ENCODE measurements around the gene TPTE2.
"Not testable (repeated sequence)": the region's sequence is repeated elsewhere in the genome, so short reads cannot be mapped to it uniquely, and the experiment has no call there.

Gene TPTE2

GRCh38 chr13:19587635-19588300, 26.4 kb upstream of the TPTE2 start:
- no peak for DNase-seq
- Mint-ChIP-seq H3K27ac (peak overlapping the region; percentile 95), H3K4me1 (ENCODE audit: low read depth) (peaks cover 23% of the 10 kb centered on the region), H3K9me3 (peaks cover 2% of the 10 kb centered on the region), H3K4me3 (peak overlapping the region; percentile 81), H3K27me3 (no peaks in the 10 kb centered on the region), H3K36me3 (ENCODE audit: low read depth) (peaks cover 7% of the 10 kb centered on the region)

- Mint-ChIP-seq H3K27me3 (no peaks in the 10 kb centered on the region), H3K9me3 (peaks cover 2% of the 10 kb centered on the region)
Observed at GRCh38 chr13:19586904-19587634, 25.7 kb upstream of the TPTE2 start.

GRCh38 chr13:19581675-19582074, 20.3 kb upstream of the TPTE2 start:
- Mint-ChIP-seq H3K9me3 (peaks cover 12% of the 10 kb centered on the region), H3K27ac (no peak overlapping the region), H3K36me3 (ENCODE audit: low read depth) (peaks cover 5% of the 10 kb centered on the region), H3K27me3 (peaks cover 7% of the 10 kb centered on the region), H3K4me3 (no peak overlapping the region), H3K4me1 (ENCODE audit: low read depth) (peaks cover 7% of the 10 kb centered on the region)
- no peak for DNase-seq

More at GRCh38 chr13:19586904-19587634, 25.7 kb upstream of the TPTE2 start:
- H3K4me1 Mint-ChIP-seq (ENCODE audit: low read depth), result peaks cover 23% of the 10 kb centered on the region
- H3K36me3 Mint-ChIP-seq (ENCODE audit: low read depth), result peaks cover 7% of the 10 kb centered on the region
- DNase-seq, result peak; percentile 85
- peak overlapping the region; percentile 81 for H3K4me3 Mint-ChIP-seq
- H3K27ac Mint-ChIP-seq, result peak overlapping the region; percentile 95

DNA sequence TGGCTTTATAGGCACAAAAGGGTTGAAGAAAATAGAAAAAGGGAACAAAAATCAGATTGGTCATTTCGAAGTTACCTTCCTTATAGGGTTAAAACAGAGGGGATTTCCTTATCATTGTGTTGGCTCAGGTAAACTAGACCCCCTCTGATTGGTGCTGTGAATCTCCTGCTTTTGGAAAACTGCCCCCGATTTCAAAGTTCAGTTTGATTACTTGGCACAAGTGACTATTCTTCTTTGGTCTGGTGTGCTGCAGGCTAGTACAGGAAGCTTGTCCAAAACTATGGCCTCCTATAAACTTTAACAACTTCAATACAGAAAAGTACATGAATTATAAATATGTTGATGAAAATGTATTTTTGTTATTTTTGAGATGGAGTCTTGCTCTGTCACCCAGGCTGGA, 13.9 kb upstream of the TPTE2 start:
- peaks cover 8% of the 10 kb centered on the region for H3K9me3 Mint-ChIP-seq
- H3K36me3 Mint-ChIP-seq (ENCODE audit: low read depth), result no peaks in the 10 kb centered on the region
- peaks cover 15% of the 10 kb centered on the region for H3K27me3 Mint-ChIP-seq
- no peaks in the 10 kb centered on the region for H3K4me1 Mint-ChIP-seq (ENCODE audit: low read depth)
- no peak for DNase-seq
- no peak overlapping the region for H3K27ac Mint-ChIP-seq
- H3K4me3 Mint-ChIP-seq, result no peak overlapping the region

DNA sequence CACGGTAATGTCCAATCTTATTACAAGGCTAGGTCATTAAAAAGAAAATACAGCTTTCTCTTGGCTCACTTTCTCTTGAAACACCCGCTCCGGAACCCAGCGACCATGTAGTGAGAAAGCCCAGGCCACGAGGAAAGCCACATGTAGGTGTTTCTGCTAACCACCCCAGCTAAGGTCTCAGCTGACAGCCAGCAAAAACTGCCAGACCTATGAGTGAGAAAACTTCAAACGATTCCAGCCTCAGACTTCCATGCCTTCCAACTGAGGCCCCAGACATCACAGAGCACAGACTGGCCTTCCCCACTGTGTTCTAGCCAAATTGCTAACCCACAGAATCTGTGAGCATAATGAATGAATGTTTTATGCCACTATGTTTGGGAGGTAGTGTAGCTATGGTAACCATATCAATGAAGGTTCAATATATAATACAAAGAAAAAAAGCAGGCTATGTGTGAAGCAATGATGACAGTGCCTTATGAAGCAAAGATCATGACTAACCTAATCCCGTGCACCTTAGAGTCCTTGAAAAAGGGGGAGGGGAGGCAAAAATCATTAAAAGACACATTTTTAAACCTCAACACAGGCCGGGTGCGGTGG, 11.9 kb upstream of the TPTE2 start:
- H3K9me3 Mint-ChIP-seq, result peaks cover 2% of the 10 kb centered on the region

GRCh38 chr13:19572280-19572679, 10.9 kb upstream of the TPTE2 start:
- H3K27me3 Mint-ChIP-seq, result peaks cover 8% of the 10 kb centered on the region
- no peak overlapping the region for H3K27ac Mint-ChIP-seq
- H3K4me1 Mint-ChIP-seq (ENCODE audit: low read depth), result no peaks in the 10 kb centered on the region
- H3K9me3 Mint-ChIP-seq, result peaks cover 2% of the 10 kb centered on the region
- DNase-seq, result no peak
- H3K4me3 Mint-ChIP-seq, result no peak overlapping the region
- no peaks in the 10 kb centered on the region for H3K36me3 Mint-ChIP-seq (ENCODE audit: low read depth)

More for the DNA sequence above, 11.9 kb upstream of the TPTE2 start:
- no peaks in the 10 kb centered on the region for H3K36me3 Mint-ChIP-seq (ENCODE audit: low read depth)
- no peak overlapping the region for H3K27ac Mint-ChIP-seq
- DNase-seq, result no peak
- peaks cover 8% of the 10 kb centered on the region for H3K27me3 Mint-ChIP-seq
- H3K4me3 Mint-ChIP-seq, result no peak overlapping the region
- H3K4me1 Mint-ChIP-seq (ENCODE audit: low read depth), result no peaks in the 10 kb centered on the region

- peaks cover 8% of the 10 kb centered on the region for H3K27me3 Mint-ChIP-seq
- no peak overlapping the region for H3K4me3 Mint-ChIP-seq
- no peak for DNase-seq
- H3K27ac Mint-ChIP-seq, result no peak overlapping the region
- no peaks in the 10 kb centered on the region for H3K36me3 Mint-ChIP-seq (ENCODE audit: low read depth)
- no peaks in the 10 kb centered on the region for H3K4me1 Mint-ChIP-seq (ENCODE audit: low read depth)
- no peaks in the 10 kb centered on the region for H3K9me3 Mint-ChIP-seq
Observed at GRCh38 chr13:19567820-19568534, 6.6 kb upstream of the TPTE2 start.

- no peaks in the 10 kb centered on the region for H3K4me1 Mint-ChIP-seq (ENCODE audit: low read depth)
- no peaks in the 10 kb centered on the region for H3K36me3 Mint-ChIP-seq (ENCODE audit: low read depth)
- no peaks in the 10 kb centered on the region for H3K27me3 Mint-ChIP-seq
- DNase-seq, result no peak
- no peaks in the 10 kb centered on the region for H3K9me3 Mint-ChIP-seq
- H3K27ac Mint-ChIP-seq, result no peak overlapping the region
- H3K4me3 Mint-ChIP-seq, result no peak overlapping the region
Observed at GRCh38 chr13:19561585-19561984, 253 bp upstream of the TPTE2 start.

DNA sequence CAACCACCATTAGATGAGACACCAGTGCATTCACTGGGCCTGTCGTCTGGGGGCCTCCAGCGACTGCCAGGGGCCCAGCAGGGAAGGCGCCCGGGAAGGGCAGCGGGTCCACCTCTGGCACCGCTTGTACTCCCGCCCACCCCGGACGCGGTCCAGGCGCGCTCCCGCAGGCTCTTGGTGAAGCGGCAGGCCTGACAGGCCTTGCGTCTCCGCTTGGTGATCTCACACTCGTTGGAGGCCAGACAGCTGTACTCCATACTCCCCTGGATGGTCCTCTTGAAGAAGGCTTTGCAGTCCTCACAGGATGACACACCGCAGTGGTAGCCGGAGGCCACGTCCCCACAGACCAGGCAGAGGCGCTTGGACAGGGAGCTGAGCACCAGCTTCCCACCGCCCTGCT, 660 bp downstream of the TPTE2 start:
- not testable (repeated sequence) for H3K36me3 Mint-ChIP-seq (ENCODE audit: low read depth); H3K4me3 Mint-ChIP-seq; H3K9me3 Mint-ChIP-seq; H3K27ac Mint-ChIP-seq; H3K4me1 Mint-ChIP-seq (ENCODE audit: low read depth); DNase-seq; H3K27me3 Mint-ChIP-seq

GRCh38 chr13:19559739-19560138, 1.6 kb downstream of the TPTE2 start:
- not testable (repeated sequence) for H3K4me1 Mint-ChIP-seq (ENCODE audit: low read depth); DNase-seq; H3K36me3 Mint-ChIP-seq (ENCODE audit: low read depth); H3K9me3 Mint-ChIP-seq; H3K4me3 Mint-ChIP-seq; H3K27ac Mint-ChIP-seq; H3K27me3 Mint-ChIP-seq

DNA sequence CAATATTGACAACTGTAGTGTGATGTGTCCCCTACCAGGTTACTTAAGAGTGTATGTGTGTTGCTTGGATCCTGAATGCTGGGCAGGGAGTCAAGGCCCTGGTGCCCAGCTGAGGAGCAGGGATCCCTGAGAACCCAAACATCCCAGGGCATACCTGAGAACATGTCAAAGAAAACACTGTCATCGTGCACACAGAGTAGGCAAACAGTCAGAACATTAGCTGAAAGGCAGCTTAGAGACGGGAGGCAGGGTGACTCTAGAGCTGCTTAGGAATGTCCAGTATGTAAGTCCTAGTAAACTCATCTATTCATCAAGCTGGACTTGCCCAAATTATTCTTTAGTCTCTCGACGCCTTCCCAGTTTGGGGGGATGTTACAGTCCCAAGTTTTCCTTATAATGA, 4.0 kb downstream of the TPTE2 start:
- H3K4me1 Mint-ChIP-seq (ENCODE audit: low read depth); H3K27ac Mint-ChIP-seq; DNase-seq; H3K9me3 Mint-ChIP-seq; H3K4me3 Mint-ChIP-seq; H3K27me3 Mint-ChIP-seq; H3K36me3 Mint-ChIP-seq (ENCODE audit: low read depth): not testable (repeated sequence)

DNA sequence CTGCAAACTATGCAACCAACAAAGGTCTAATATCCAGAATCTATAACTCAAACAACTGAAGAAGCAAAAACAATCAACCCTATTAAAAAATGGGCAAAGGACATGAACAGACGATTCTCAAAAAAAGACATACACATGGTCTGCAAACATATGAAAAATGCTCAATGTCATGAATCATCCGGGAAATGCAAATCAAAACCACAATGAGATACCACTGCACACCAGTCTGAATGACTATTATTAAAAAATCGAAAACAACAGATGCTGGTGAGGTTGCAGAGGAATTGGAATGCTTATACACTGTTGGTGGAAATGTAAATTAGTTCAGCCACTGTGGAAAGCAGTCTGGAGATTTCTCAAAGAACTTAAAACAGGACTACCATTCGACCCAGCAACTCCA, 12.1 kb downstream of the TPTE2 start:
- not testable (repeated sequence) for H3K27ac Mint-ChIP-seq; H3K4me3 Mint-ChIP-seq; H3K27me3 Mint-ChIP-seq; DNase-seq; H3K9me3 Mint-ChIP-seq; H3K4me1 Mint-ChIP-seq (ENCODE audit: low read depth); H3K36me3 Mint-ChIP-seq (ENCODE audit: low read depth)

DNA sequence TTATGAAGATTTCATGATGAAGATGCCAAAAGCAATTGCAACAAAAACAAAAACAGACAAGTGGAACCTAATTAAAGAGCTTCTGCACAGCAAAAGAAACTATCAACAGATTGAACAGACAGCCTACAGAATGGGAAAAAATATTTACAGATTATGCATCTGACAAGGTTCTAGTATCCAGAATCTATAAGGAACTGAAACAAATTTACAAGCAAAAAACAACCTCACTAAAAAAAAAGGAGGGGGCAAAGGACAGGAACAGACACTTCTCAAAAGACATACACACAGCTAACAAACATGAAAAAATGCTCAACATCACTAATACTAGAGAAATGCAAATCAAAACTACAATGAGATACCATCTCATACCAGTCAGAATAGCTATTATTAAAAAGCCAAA, 35.7 kb downstream of the TPTE2 start:
- not testable (repeated sequence) for H3K4me3 Mint-ChIP-seq; H3K36me3 Mint-ChIP-seq (ENCODE audit: low read depth); H3K27me3 Mint-ChIP-seq; H3K4me1 Mint-ChIP-seq (ENCODE audit: low read depth); DNase-seq; H3K27ac Mint-ChIP-seq; H3K9me3 Mint-ChIP-seq

GRCh38 chr13:19519049-19519448, 42.3 kb downstream of the TPTE2 start:
- Mint-ChIP-seq H3K27ac (no peak overlapping the region), H3K27me3 (peaks cover 5% of the 10 kb centered on the region), H3K4me1 (ENCODE audit: low read depth) (peaks cover 14% of the 10 kb centered on the region), H3K36me3 (ENCODE audit: low read depth) (no peaks in the 10 kb centered on the region), H3K9me3 (no peaks in the 10 kb centered on the region), H3K4me3 (no peak overlapping the region)
- no peak for DNase-seq

DNA sequence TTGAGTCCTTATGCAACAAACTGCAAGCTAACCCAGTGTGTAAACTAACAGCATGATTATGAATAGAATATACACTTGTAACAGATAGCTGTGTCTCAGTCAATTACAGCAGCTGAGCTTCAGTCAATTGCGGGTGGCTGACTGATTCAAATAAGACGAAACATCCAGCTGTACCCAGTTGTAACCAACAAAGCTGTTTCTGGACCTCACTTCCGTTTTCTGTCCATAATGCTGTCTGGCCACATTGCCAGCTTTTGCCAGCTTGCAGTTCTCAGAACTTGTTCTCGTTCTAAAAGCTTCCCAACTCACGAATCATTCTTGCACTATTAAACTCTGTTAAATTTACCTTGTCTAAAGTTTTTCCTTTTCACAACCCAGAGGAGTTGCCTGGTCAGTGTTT, 53.7 kb downstream of the TPTE2 start:
- H3K4me3 Mint-ChIP-seq; H3K4me1 Mint-ChIP-seq (ENCODE audit: low read depth); H3K9me3 Mint-ChIP-seq; H3K27ac Mint-ChIP-seq; DNase-seq; H3K36me3 Mint-ChIP-seq (ENCODE audit: low read depth); H3K27me3 Mint-ChIP-seq: not testable (repeated sequence)
